HG03066 (cell line): ENCODE data around the gene PVALEF.

Experiments used
- ATAC-seq: cut with Tn5 transposase; IDR thresholded peaks from one replicate; pipeline ENCODE4 v1.9.1; 2021; ENCODE audit warnings: low read depth; ENCODE audit not compliant: unreplicated experiment

PVALEF gene

DNA sequence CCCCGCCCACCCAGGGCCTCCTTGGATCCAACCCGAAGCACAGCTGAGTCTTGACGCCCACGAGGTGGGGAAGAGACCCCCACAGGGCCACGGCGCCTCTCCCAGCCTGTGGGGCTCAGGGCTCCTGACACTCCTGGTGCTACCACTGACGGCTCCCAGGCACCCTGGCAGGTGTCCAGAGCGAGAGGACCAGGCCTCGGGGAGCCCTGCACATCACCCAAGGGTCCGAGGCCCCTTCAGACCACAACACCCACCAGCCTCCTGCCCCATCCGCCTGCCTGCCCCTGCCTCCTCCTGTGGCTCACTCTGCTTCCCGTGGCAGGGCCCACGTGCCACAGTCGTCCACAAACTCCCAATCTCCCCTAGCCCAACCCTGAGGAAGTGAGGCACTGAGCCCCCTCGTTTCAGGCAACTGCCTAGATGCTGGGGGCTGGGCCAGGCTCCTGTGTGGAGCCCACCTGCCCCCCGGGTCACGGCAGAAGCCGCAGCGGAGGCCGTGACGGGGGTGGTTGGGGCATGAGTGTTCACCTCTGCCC, 29.0 kb downstream of the PVALEF start:
- no peak for ATAC-seq

DNA sequence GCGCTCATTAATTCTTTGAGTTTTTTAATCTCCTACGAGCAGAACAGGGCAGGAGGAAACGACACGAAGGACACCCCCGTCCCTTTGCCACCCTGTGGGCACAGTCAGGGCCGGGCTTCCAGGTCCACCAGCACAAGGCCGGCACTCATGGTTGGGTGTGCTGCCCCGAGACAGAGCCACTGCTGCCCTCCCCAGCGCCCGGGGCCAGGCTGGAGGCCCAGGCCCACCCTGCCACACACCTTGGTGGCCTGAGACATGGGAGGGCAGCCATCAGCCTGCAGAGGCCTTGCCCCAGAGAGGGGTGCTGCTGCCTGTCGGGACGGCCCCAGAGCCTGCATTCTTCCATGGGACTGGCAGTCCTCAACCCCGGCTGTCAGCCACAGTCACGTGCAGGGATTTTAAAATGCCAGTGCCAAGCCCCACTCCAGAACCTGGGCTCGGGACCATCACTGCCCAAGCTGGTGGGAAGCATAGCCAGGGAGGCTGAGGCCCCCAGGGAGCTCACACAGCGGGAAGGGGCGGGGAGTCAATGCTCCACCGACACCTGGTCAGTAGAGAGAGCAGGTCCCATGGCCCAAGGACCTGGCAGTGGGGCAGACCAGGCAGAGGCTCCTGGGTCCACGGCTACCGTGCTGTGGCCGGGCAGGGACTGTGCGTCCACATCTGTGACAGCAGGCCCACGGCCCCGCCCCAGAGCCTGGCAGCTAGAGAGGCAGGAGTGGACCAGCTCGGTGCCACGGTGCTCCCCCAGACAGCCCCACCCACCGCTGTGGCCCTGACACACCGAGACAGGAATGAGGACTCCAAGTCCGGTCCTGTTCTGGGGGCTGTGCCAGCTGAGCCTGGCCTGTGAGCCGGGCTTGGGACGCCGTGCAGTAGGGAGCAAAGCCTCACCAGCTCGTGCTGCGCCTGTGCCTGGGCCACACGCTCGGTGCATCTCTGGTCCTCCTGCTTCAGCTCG, 29.9 kb downstream of the PVALEF start:
- ATAC-seq = no peak

DNA sequence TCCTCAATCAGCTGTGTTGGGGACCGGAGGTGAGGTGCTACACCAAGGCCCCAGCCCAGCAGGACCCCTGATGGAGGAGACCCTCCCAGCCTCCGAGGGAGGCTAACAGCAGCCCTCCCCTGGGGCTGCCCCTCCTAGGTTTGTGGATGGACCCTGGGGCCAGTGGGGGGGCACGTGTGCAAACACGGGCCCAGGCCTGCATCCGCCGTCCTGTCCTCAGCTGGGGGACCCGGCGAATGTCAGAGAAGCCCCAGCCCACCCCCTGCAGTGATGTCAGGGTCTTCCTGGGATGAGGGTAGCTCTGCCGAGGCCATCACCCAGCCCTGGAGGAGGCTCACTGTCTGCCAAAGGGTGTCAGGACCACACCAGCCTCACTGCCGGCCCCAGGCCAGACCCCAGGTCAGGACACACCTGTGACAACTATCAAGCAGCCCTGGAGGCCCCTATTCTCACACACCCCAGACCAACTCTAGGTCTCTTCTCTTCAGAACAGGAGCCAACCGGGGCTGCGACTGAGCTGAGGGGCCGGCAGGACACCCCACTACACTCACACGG, 30.7 kb downstream of the PVALEF start:
- ATAC-seq = no peak

DNA sequence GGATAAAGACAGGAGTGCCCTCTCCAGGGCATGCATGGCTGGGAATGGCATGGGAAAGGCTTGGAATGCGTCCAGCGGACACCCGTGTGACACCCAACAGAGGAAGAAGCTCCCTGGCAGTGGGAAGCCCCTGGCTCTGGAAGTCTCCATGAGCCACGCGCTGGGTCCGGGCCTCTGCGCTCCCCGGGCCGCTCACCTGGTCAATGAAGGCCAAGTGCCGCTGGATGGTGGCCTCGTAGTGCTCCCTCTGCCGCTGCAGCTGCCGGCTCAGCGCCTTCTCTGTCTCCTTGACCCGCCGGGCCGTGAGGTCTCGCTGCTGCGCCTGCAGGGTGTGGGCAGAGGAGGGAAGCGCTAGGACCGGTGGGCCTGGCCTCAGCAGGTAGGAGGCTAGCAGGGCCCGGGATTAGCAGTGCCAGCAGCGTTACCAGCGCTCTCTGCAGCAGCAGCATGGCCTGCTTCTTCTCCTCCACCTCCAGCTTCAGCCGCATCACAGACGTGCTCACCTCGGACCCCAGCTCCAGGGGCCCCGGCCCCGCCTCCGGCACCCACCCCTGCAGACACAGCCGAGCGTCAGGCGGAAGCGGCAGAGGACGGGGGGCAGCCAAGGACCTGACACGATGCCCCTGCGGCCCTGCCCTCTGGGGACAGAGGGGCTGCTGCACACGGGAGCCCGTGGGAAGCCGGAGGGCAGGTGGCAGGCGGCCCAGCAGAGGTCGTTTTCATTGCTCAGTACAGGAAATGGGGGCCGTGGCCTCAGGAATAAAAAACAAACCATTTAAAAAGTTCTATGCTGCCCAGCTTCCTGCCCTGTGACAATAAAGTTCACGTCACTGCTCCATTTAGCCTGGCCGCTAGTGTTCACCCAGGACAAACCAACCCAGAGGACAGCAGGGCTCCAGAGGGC, 31.4 kb downstream of the PVALEF start:
- no peak for ATAC-seq

DNA sequence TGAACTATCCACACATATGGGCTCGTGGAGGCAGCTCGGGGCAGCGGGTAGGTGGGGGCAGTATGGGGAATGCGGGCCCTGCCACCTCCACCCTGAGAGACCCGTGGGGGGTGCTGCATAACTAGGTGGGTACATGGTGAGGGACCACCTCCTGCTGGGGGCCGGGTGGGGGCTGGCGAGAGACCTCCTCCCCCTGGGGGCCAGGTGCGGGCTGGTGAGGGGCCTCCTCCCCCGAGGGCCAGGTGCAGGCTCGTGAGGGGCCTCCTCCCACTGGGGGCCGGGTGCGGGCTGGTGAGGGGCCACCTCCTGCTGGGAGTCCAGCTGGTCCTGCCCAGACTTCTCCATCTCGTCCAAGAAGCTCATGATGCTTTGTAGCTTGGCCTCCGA, 32.1 kb downstream of the PVALEF start:
- ATAC-seq = no peak

DNA sequence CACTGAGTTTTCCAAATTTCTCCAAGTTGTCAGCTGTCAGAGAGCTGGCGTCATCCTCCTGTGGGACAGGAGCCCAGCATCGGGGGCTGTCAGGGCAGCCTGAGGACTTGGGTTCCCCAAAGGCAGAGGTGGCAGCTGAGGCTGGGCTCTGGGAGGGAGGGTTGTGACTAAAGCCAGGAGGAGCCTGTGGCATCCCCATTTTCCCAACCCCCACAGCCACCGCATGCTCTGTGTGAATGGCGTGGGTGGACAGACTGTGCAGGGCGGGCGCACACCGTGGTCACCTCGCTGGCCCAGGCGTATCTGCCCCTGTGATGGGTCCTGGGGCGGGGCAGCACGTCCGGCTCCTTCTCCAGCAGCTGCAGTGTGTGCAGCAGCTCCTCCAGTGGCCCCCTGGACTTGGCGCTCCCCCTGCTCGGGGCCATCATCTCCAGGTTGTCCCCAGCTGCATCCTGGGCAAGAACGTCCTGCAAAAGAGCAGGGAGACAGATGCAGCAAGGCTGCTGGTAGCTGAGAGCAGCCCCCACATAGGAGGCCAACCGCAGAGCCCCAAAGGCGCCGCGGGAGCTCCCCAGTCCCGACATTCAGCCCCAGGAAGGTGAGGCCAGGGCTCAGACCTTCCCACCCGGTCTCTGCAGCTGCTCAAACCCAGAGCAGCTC, 32.7 kb downstream of the PVALEF start:
- no peak for ATAC-seq

DNA sequence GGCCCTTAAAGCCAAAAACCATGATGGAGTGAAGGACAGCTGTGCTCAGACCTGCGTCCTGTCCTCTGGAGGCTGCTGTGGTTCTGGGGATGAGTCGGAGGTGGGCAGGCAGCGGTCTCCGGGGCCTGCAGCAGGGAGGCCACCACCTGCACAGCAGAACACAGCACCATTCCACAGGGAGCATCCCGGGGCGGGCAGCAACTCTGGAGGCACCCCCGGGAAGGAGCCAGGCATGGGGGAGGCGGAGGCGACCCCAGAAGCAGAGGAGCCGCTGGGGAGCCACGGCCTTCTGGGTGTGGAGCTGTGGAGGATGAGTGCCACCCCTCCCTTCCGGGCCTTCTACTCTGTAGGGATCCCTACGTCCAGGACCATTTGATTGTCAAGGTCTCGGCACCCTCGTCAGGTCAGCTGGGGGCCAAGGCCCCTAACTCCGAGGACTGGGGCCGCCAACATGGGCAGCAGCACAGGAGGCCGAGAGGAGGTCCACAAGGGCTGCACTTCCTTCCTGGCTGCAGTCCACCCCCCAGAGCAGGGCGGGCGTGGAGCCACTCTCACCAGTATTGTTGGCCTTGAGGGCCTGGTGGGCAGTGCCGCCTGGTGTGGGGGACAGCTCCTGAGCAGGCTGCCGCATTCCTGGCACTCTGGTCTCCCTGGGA, 33.6 kb downstream of the PVALEF start:
- ATAC-seq = no peak

DNA sequence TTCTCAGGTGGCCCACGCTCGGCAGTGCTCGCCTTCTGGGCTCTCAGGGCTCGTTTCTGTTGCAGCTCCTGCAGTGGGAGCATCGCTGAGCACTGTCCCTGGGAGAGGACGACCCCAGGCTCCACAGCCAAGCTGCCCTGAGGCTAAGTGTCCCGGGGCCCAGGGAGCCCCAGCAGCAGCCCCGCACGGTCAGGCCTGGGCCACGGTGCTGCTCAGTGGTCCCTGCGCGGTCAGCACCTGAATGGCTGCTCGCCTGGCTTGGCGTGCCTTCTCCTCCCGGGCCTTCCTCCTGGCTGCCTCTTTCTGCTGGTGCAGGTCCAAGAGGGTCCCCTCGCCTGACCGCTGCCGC, 34.1 kb downstream of the PVALEF start:
- ATAC-seq = no peak

DNA sequence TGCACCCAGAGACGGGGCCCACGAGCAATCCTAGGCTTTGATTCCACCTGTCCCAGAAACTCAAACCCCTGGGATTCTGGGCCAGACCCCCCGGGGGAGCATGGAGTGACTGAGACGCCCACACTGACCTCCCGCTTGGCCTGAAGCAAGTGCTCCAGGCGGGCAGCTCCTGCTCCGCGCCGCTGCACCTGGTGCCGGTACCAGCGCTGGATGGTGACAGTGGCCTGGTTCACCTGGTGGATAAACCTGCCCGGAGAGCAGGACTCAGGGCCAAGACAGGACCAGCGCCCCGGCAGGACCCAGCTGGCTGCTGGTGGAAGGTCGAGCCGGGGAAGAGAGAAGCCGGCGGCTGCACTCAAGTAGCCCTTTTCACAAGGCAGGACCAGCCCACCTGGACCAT, 34.9 kb downstream of the PVALEF start:
- ATAC-seq = no peak

DNA sequence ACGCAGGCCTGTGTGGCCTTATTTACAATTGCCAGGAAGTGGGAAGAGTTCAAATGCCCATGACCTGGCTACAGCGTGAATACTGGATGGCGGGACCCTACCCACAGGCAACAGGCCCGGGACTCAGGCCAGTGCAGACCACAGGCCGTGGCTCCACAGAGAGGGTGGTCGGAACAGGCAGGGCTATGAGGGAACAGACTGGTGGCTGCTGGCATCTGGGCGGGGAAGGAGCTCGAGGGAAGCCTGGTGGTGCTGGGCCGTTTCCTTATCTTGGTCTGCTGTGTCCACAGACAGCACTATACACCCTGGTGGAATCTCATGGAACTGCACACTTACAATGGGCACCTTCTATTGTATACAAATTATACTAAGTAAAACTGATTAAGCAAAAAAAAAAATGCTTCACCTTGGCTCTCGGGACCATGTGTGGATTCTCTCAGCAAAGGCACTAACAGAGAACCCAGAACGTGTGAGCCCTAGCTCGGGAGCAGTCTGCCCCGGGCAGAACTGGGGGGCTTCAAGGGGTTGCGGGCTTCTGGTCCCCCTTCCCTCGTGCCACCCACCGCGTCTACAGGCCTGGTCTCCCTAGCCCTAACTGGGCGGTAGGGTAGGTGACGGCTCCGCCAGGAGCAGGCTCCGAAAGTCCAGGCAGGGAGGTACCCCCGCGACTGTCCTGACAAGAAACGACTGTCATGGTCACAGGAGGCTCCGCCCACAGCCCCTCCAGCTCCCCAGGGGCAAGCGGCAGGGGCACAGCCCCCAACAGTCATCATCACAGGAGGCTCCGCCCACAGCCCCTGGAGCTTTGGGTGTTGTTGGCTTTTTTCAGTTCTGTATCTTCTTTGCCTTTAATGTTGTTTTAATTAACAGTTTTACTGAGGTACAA, 35.6 kb downstream of the PVALEF start:
- ATAC-seq = no peak

DNA sequence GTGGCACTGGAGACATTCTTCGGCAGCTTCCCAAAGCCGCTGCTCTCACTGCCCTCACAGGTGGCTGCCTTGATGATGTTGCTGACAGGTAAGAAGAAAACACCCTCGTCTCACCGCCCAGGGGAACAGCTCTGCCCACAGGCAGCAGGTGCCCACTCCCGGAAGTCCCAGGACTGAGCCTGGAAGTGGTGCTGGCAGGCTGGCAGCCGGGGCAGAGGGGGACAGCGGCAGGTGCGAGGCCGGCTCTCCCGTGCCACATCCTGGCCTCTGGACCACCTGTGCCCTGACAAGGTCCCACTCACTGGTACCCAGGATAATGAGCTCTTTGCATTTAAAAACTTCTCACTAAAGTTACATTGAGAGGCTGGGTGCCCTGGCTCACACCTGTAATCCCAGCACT, 37.0 kb downstream of the PVALEF start:
- no peak for ATAC-seq

DNA sequence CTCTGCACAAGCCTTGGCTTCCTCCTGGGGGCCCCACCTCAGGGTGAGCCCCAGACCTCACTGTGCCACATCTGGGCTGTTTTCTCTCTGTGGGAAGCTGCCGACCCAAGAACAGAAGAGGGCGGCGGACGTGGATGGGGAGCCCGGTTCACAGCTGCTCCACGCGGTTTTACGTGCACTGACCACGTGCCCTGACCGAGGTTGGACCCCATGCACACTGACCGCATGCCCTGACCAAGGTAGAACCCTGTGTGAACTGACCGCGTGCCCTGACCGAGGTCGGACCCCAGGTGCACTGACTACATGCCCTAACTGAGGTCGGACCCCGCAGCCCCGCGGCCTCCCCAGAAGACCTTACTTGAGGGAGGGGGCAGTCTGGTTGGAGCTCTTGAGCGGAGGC, 37.8 kb downstream of the PVALEF start:
- no peak for ATAC-seq

DNA sequence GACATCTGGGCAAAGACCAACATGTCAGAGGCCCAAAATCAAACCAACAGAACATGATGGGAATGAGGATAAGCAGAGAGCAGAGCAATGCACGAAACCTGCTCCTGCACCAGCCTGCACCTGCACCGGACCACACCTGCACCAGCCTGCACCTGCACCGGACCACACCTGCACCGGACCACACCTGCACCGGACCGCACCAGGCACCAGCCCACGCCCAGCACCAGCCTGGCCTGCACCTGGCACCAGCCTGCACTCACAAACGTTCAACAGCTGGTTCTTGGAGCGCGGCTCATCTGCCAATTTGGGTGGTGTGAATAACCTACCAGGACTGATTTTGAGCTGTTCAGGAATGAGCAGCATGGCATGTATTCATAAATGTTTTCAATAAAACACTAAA, 39.3 kb downstream of the PVALEF start:
- ATAC-seq = no peak

DNA sequence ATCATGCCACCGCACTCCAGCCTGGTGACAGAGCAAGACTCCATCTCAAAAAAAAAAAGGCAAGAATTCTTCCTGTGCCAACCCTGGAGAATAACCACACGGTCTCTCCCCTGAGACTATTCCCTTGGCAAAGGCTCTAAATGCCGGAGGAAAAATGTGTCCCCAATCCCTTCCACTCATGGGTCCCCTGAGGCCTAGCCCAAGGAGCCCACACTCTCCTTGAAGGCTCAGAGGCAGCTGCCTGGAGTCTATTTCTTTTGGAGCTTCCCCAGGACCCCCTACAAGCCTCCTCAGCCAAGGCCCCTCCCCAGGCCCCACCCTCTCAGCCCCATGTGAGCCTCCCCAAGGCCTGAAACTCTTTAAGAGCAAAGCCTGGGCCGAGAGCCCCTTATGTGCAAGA, 40.9 kb downstream of the PVALEF start:
- ATAC-seq = no peak

DNA sequence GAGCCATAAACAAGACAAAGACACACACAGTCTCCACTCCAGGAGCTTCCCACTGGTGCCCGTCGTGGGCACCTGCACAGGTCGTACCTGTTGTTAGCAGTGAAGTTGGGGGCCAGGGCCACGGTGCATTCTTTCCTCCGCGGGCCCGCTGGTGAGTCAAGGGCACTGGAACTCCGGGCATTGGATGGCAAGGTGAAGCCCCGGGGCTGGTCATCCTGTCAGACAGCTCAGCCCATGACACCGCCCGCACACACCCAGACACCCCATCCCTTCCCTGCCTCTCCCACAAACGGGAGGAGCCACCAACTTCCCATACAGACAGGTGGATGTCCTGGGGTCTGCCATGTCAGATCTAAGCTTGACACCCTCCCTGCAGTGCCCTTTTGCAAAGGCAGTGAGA, 41.4 kb downstream of the PVALEF start:
- no peak for ATAC-seq

DNA sequence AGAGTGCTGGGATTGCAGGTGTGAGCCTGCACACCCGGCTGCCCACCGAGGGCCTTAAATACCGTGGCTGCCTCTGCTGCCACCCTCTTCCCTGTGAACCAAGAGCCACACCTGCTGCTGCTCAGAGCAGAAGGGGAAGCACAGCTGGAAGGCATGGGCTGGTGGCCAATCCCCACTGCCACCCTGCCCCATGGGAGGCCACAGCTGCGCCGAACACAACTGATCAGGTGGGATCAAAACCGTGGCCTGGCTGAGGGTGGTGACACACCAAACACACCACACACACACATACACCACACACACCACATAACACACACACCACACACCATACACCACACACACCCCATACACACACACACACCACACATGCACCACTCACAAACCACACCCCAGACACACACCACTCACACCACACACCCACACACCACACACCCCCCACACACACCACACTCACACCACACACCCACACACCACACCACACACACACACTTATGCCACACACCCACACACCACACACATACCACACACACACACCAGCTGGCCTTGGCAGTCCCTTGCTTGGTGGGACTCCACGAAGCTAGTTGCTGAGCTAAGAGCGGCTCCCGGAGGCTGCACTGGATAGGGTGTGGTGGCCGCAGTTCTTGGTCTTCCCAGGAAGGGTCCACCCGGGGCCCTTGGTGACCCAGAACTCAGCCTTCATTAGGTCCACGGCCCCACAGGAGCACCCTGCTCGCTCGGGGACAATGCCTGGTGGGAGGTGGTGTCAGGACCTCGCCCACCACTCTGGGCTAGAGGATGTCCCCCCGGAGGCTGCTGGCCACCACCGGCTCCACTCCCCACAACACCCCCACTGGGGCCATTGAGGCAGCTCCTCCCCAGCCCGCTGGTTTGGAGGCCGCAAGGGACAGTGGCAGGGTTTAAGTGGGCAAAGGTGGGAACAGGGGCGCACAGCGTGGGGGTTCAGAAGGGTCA, 42.6 kb downstream of the PVALEF start:
- ATAC-seq = no peak

DNA sequence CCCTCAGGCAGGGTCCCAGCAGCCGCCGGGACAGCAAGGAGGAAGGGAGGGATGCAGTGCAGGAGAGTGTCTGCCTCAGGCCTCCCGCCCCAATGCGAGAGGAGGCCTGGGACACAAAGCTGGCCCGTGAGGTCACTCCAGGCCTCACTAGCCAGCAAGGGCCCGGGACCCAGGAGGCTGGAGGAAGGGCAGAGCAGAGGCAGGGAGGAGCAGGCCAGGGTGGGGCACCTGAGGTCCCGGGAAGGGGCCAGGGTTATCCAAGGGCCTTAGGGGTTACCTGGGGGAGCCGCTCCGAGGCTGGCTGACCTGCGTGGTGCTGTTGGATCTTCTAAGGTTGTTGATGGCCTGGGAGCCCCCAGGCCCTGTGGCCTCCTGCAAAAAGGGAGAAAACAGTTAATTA, 43.3 kb downstream of the PVALEF start:
- ATAC-seq = no peak

DNA sequence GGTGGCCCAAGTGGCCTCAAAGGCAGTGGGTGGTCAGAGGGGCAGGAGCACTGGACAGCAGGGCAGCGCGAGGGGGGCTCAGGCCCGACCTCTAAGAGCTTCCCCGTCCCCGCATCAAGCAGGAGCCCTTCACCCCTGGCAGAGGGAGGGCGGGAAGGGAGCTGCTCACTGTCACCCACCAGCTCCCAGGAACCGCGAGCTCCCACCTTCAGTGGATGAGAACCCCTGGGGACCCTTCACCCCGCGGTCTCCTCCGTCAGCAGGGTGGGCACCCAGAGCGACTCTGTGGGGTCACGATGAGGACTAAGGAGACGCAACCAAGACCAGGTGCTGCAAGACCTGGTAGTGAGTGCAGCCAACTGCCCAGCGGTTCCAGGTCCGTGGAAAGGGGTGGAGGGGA, 43.8 kb downstream of the PVALEF start:
- ATAC-seq = no peak
